ENCODE measurements around the gene ADAM10. TPM values are rescaled to one million over a fixed set of nuclear protein-coding genes. Genes with fewer than 3 reads are reported as not detected.

ADAM10 gene
- total and polyA plus RNA-seq, 2 of the 4 experiments (the other 2 are of a cell fraction) = 110 to 185 TPM

DNA sequence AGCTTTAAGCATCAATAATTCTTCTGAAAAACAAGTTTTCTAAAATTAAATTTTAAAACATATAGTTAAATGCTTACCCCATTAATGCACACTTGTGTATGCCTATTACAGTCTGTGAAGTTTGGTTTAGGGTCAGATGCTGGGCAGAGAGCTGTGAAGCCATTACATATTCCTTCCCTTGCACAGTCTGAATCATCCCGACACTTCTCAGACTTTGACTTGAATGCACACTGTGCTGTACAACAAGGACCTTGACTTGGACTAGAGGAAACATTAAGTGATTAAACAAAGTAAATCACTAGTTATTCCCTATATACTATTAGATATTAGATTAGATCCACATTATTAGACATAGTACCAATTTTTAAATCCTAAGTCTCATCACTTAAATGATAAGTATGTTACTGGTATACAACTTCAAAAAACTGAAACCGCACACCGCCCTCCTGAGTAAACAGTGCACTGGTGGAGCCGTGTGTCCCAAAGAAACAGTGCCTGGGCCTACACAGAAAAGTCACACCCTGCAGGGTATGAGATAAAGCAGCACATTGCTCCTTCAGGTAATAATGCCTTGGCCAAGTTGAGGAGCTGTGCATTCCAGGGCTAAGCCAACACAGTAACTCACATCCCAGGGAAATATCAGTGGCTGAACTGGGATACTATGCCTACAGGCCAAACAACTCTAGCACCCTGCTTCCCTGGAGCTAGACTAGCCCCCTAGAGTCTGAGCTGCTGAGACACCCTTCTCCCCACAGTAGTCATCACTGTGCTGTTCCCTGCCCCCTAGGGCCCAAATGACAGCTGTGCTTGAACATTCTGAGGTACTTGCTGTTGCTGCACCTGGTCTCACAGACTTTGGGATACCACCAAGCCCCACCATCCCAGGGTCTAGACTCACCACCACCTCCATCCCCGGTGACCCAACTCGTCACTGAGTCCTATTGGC, 137.5 kb downstream of the ADAM10 start:
- Histone ChIP-seq H4K91ac (ENCODE audit: insufficient read depth, low read depth, low read length) (no peak overlapping the region), H3K9me3 (ENCODE audit: control insufficient read depth, insufficient read depth, low read length) (peaks cover 3% of the 10 kb centered on the region), H3K4me3 (ENCODE audit: insufficient read depth, low read depth, low read length) (no peak overlapping the region), H3K79me1 (ENCODE audit: low read depth in 1 of 2, low read length in 2 of 2) (peaks cover 19 to 47% of the 10 kb centered on the region in 2 experiments), H3K4ac (ENCODE audit: low read depth, low read length) (peak overlapping the region; percentile 14; the same call in 1 of the 2 replicates), H2BK15ac (ENCODE audit: low read depth, low read length) (no peak overlapping the region), H2AFZ (replicated peaks; ENCODE audit: low read length, poor library complexity) (no peak overlapping the region), H2BK20ac (ENCODE audit: low read depth, low read length) (no peak overlapping the region), H4K5ac (ENCODE audit: low read depth, low read length) (no peak overlapping the region), H3K23ac (ENCODE audit: low read depth, low read length) (no peak overlapping the region), H3K27me3 (ENCODE audit: control insufficient read depth, insufficient read depth, low read length) (no peaks in the 10 kb centered on the region), H3K14ac (replicated peaks; ENCODE audit: low read depth, low read length) (peak overlapping the region; percentile 5; the same call in 1 of the 2 replicates), H3K4me2 (ENCODE audit: low read depth, low read length) (no peak overlapping the region), H2AK5ac (ENCODE audit: low read depth, low read length) (peak overlapping the region; percentile 9; the same call in 1 of the 2 replicates), H2BK120ac (ENCODE audit: low read depth, low read length) (no peak overlapping the region), H3K9me1 (ENCODE audit: insufficient read depth, low read length) (peaks cover 10% of the 10 kb centered on the region), H2BK5ac (ENCODE audit: low read depth, low read length, poor library complexity, severe bottlenecking) (no peak overlapping the region), H2AK9ac (replicated peaks; ENCODE audit: low read depth, low read length, poor library complexity) (no peak overlapping the region), H4K20me1 (ENCODE audit: insufficient read depth, low read length) (peaks cover 9% of the 10 kb centered on the region; the same call in 1 of the 2 replicates), H3K56ac (ENCODE audit: extremely low read depth, insufficient read depth, low read length) (no peak overlapping the region), H4K8ac (ENCODE audit: low read depth in 2 of 2, low read length in 2 of 2) (peak overlapping the region in 1 of 2 experiments; percentile 53; a peak in 1 of 4 replicates), H3K27ac (ENCODE audit: insufficient read depth, low read length) (no peak overlapping the region), H3K36me3 (ENCODE audit: control insufficient read depth, insufficient read depth, low read length) (peaks cover 16% of the 10 kb centered on the region), H3K18ac (ENCODE audit: low read depth, low read length) (no peak overlapping the region), H3K9ac (ENCODE audit: low read depth, low read length) (no peak overlapping the region), H3K4me1 (ENCODE audit: control insufficient read depth, insufficient read depth, low read length) (peaks cover 11% of the 10 kb centered on the region)
- no peak for TF ChIP-seq SMC3 (IDR thresholded peaks at IDR 0.05; ENCODE audit: low read depth, low read length)
- TF ChIP-seq CEBPB (IDR thresholded peaks at IDR 0.05; ENCODE audit: low read depth, low read length) = no peak
- TF ChIP-seq, protein P1, sequence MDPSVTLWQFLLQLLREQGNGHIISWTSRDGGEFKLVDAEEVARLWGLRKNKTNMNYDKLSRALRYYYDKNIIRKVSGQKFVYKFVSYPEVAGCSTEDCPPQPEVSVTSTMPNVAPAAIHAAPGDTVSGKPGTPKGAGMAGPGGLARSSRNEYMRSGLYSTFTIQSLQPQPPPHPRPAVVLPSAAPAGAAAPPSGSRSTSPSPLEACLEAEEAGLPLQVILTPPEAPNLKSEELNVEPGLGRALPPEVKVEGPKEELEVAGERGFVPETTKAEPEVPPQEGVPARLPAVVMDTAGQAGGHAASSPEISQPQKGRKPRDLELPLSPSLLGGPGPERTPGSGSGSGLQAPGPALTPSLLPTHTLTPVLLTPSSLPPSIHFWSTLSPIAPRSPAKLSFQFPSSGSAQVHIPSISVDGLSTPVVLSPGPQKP (IDR thresholded peaks at IDR 0.05; ENCODE audit: borderline replicate concordance, low read depth, low read length) = no peak
- TF ChIP-seq RFX5 (IDR thresholded peaks at IDR 0.05; ENCODE audit: low read depth, low read length) = no peak
- no peak for TF ChIP-seq CHD1 (IDR thresholded peaks at IDR 0.05; ENCODE audit: low read depth, low read length)
- ATAC-seq (ENCODE audit: low read depth) (peak; percentile 28; the same call in 1 of the 2 replicates), DNase-seq (peak; percentile 28)
- 93% methylated on average over 2 of the region's 6 CpGs; no CpG with 5 or more reads in 1 of the 2 experiments for WGBS, 2 experiments (ENCODE audit: extremely low coverage in 2 of 2, insufficient read length in 1 of 2)
- no TSS peak for BruUV-seq (replicated peaks)
- ChIA-PET CTCF (no interaction called here), POLR2A (ENCODE audit: unreplicated experiment) (no interaction called here)
- dilution Hi-C loops (cut with HindIII; ENCODE audit: low sequenced_read_pairs, unreplicated experiment) = no loop called here
- intact Hi-C loops (cut with micrococcal nuclease) = loop anchor here (10.0 kb wide), 1 partner anchor 337 kb away; no protein-coding TSS in a partner anchor
- in situ Hi-C loops (cut with MboI; ENCODE audit: low sequenced_read_pairs) = no loop called here
